NCI-H1436 treated with DMSO at 0.1 percent for 48 hours (cell line): ENCODE results near the gene CNKSR3.

ENCODE experiments used
- DNase-seq: peaks from one replicate; lab custom pipeline; 2025; lab: John Stamatoyannopoulos, UW

CNKSR3 gene

GRCh38 chr6:154382740-154383139 lies 127.7 kb downstream of the CNKSR3 start:
- DNase-seq = no peak

- no peak for DNase-seq
Observed at GRCh38 chr6:154381548-154381947, 128.9 kb downstream of the CNKSR3 start.

GRCh38 chr6:154380741-154381140 lies 129.7 kb downstream of the CNKSR3 start:
- DNase-seq = no peak

GRCh38 chr6:154379585-154379984 lies 130.9 kb downstream of the CNKSR3 start:
- no peak for DNase-seq

GRCh38 chr6:154378518-154378917 lies 132.0 kb downstream of the CNKSR3 start:
- no peak for DNase-seq

GRCh38 chr6:154377726-154378125 lies 132.8 kb downstream of the CNKSR3 start:
- DNase-seq = no peak

- DNase-seq = no peak
Observed at GRCh38 chr6:154373971-154374370, 136.5 kb downstream of the CNKSR3 start.

- DNase-seq = no peak
Observed at GRCh38 chr6:154371281-154371680, 139.2 kb downstream of the CNKSR3 start.

- DNase-seq = no peak
Observed at GRCh38 chr6:154370545-154370944, 139.9 kb downstream of the CNKSR3 start.

GRCh38 chr6:154367839-154368695 lies 142.4 kb downstream of the CNKSR3 start:
- DNase-seq = no peak

- DNase-seq = no peak
Observed at GRCh38 chr6:154367336-154367735, 143.1 kb downstream of the CNKSR3 start.

- no peak for DNase-seq
Observed at GRCh38 chr6:154363821-154364220, 146.7 kb downstream of the CNKSR3 start.

- DNase-seq = no peak
Observed at GRCh38 chr6:154361476-154361875, 149.0 kb downstream of the CNKSR3 start.

- DNase-seq = no peak
Observed at GRCh38 chr6:154360476-154360875, 150.0 kb downstream of the CNKSR3 start.

- no peak for DNase-seq
Observed at GRCh38 chr6:154359679-154360078, 150.8 kb downstream of the CNKSR3 start.

- no peak for DNase-seq
Observed at GRCh38 chr6:154359161-154359574, 151.3 kb downstream of the CNKSR3 start.

GRCh38 chr6:154358019-154358545 lies 152.4 kb downstream of the CNKSR3 start:
- DNase-seq = no peak

- DNase-seq = no peak
Observed at GRCh38 chr6:154356690-154357089, 153.8 kb downstream of the CNKSR3 start, which contains the start of gene IPCEF1. TSS of gene IPCEF1 (minus strand) at chr6:154356803. CDS start at chr6:154265947, 90,856 bp downstream.

GRCh38 chr6:154356113-154356512 lies 154.4 kb downstream of the CNKSR3 start:
- no peak for DNase-seq

GRCh38 chr6:154354265-154354777 lies 156.2 kb downstream of the CNKSR3 start:
- no peak for DNase-seq

- no peak for DNase-seq
Observed at GRCh38 chr6:154353626-154354025, 156.9 kb downstream of the CNKSR3 start.

- DNase-seq = no peak
Observed at GRCh38 chr6:154352898-154353585, 157.4 kb downstream of the CNKSR3 start.

- DNase-seq = no peak
Observed at GRCh38 chr6:154350293-154350692, 160.2 kb downstream of the CNKSR3 start.
